Measurements from ENCODE around the gene MT4. TPM values are rescaled to one million over a fixed set of nuclear protein-coding genes. Genes with fewer than 3 reads are reported as not detected.
A peak's percentile ranks its signal among the peaks of the same experiment; 100 is the strongest.

Gene MT4
- not detected for total RNA-seq

GRCh38 chr16:56564793-56565477, at the start of gene MT4:
TSS of gene MT4 (plus strand) at chr16:56565073. CDS start at chr16:56565129, 56 bp downstream.
- Mint-ChIP-seq H3K27ac (peak within 1 kb of the TSS; percentile 67), H3K36me3 (ENCODE audit: insufficient read depth in 2 of 2) (no peaks in the 10 kb centered on the region), H3K27me3 (ENCODE audit: low read depth) (peaks cover 6% of the 10 kb centered on the region), H3K4me3 (no peak within 1 kb of the TSS), H3K4me1 (ENCODE audit: low read depth) (no peaks in the 10 kb centered on the region), H3K9me3 (no peaks in the 10 kb centered on the region)
- ATAC-seq (replicated peaks in 1 of 2) (no peak), DNase-seq (no peak)

- Mint-ChIP-seq H3K36me3 (ENCODE audit: insufficient read depth in 2 of 2) (no peaks in the 10 kb centered on the region), H3K27me3 (ENCODE audit: low read depth) (no peaks in the 10 kb centered on the region), H3K9me3 (no peaks in the 10 kb centered on the region), H3K4me3 (no peak overlapping the region), H3K4me1 (ENCODE audit: low read depth) (peaks cover 39% of the 10 kb centered on the region), H3K27ac (no peak overlapping the region)
- ATAC-seq (replicated peaks in 1 of 2): no peak
- DNase-seq: no peak
These were observed 49.2 kb upstream of the MT4 start for GRCh38 chr16:56515665-56516064.

GRCh38 chr16:56517206-56517605, 47.7 kb upstream of the MT4 start:
- H3K4me3 Mint-ChIP-seq: no peak overlapping the region
- ATAC-seq (replicated peaks in 1 of 2) (no peak), DNase-seq (no peak)
- H3K36me3 Mint-ChIP-seq (ENCODE audit: insufficient read depth in 2 of 2): no peaks in the 10 kb centered on the region
- peaks cover 42% of the 10 kb centered on the region for H3K4me1 Mint-ChIP-seq (ENCODE audit: low read depth)
- no peaks in the 10 kb centered on the region for H3K9me3 Mint-ChIP-seq
- H3K27ac Mint-ChIP-seq: peak overlapping the region; percentile 52
- H3K27me3 Mint-ChIP-seq (ENCODE audit: low read depth): no peaks in the 10 kb centered on the region

GRCh38 chr16:56518425-56518824, 46.4 kb upstream of the MT4 start:
- no peak for DNase-seq
- no peak for ATAC-seq (replicated peaks in 1 of 2)
- peak overlapping the region; percentile 44 for H3K27ac Mint-ChIP-seq
- H3K4me1 Mint-ChIP-seq (ENCODE audit: low read depth): peaks cover 38% of the 10 kb centered on the region
- peak overlapping the region; percentile 83 to 85 for H3K4me3 Mint-ChIP-seq
- H3K36me3 Mint-ChIP-seq (ENCODE audit: insufficient read depth in 2 of 2): no peaks in the 10 kb centered on the region
- H3K27me3 Mint-ChIP-seq (ENCODE audit: low read depth): no peaks in the 10 kb centered on the region
- no peaks in the 10 kb centered on the region for H3K9me3 Mint-ChIP-seq

GRCh38 chr16:56519459-56520250, 45.2 kb upstream of the MT4 start, which contains the start of gene BBS2:
TSS of gene BBS2 (minus strand) at chr16:56520024. CDS start at chr16:56519862, 162 bp downstream.
- Mint-ChIP-seq H3K9me3 (no peaks in the 10 kb centered on the region), H3K27ac (peak within 1 kb of the TSS; percentile 70), H3K4me3 (peak within 1 kb of the TSS; percentile 83 to 85), H3K27me3 (ENCODE audit: low read depth) (no peaks in the 10 kb centered on the region), H3K4me1 (ENCODE audit: low read depth) (peaks cover 30% of the 10 kb centered on the region), H3K36me3 (ENCODE audit: insufficient read depth in 2 of 2) (no peaks in the 10 kb centered on the region)
- ATAC-seq (replicated peaks in 1 of 2): peak; percentile 89 to 91
- peak; percentile 91 to 92 for DNase-seq

GRCh38 chr16:56520251-56520577, 44.7 kb upstream of the MT4 start:
- H3K4me1 Mint-ChIP-seq (ENCODE audit: low read depth): peaks cover 30% of the 10 kb centered on the region
- H3K9me3 Mint-ChIP-seq: no peaks in the 10 kb centered on the region
- ATAC-seq (replicated peaks in 1 of 2): no peak
- peak overlapping the region; percentile 83 to 85 for H3K4me3 Mint-ChIP-seq
- no peak for DNase-seq
- H3K36me3 Mint-ChIP-seq (ENCODE audit: insufficient read depth in 2 of 2): no peaks in the 10 kb centered on the region
- no peaks in the 10 kb centered on the region for H3K27me3 Mint-ChIP-seq (ENCODE audit: low read depth)
- H3K27ac Mint-ChIP-seq: peak overlapping the region; percentile 70

- Mint-ChIP-seq H3K27me3 (ENCODE audit: low read depth) (no peaks in the 10 kb centered on the region), H3K27ac (no peak overlapping the region), H3K9me3 (no peaks in the 10 kb centered on the region), H3K4me3 (no peak overlapping the region), H3K4me1 (ENCODE audit: low read depth) (peaks cover 7% of the 10 kb centered on the region), H3K36me3 (ENCODE audit: insufficient read depth in 2 of 2) (no peaks in the 10 kb centered on the region)
- no peak for DNase-seq
- ATAC-seq (replicated peaks in 1 of 2): no peak
These were observed 39.6 kb upstream of the MT4 start for GRCh38 chr16:56525236-56525635.

GRCh38 chr16:56530872-56531271, 34.0 kb upstream of the MT4 start:
- no peak overlapping the region for H3K27ac Mint-ChIP-seq
- no peaks in the 10 kb centered on the region for H3K4me1 Mint-ChIP-seq (ENCODE audit: low read depth)
- H3K27me3 Mint-ChIP-seq (ENCODE audit: low read depth): no peaks in the 10 kb centered on the region
- no peaks in the 10 kb centered on the region for H3K9me3 Mint-ChIP-seq
- H3K4me3 Mint-ChIP-seq: no peak overlapping the region
- H3K36me3 Mint-ChIP-seq (ENCODE audit: insufficient read depth in 2 of 2): no peaks in the 10 kb centered on the region
- DNase-seq (no peak), ATAC-seq (replicated peaks in 1 of 2) (no peak)

GRCh38 chr16:56532714-56533113, 32.2 kb upstream of the MT4 start:
- DNase-seq: no peak
- H3K27ac Mint-ChIP-seq: no peak overlapping the region
- no peaks in the 10 kb centered on the region for H3K9me3 Mint-ChIP-seq
- H3K4me1 Mint-ChIP-seq (ENCODE audit: low read depth): no peaks in the 10 kb centered on the region
- no peak for ATAC-seq (replicated peaks in 1 of 2)
- no peaks in the 10 kb centered on the region for H3K36me3 Mint-ChIP-seq (ENCODE audit: insufficient read depth in 2 of 2)
- H3K27me3 Mint-ChIP-seq (ENCODE audit: low read depth): no peaks in the 10 kb centered on the region
- no peak overlapping the region for H3K4me3 Mint-ChIP-seq

- Mint-ChIP-seq H3K27ac (no peak overlapping the region), H3K4me3 (no peak overlapping the region), H3K36me3 (ENCODE audit: insufficient read depth in 2 of 2) (no peaks in the 10 kb centered on the region), H3K9me3 (no peaks in the 10 kb centered on the region), H3K4me1 (ENCODE audit: low read depth) (no peaks in the 10 kb centered on the region), H3K27me3 (ENCODE audit: low read depth) (no peaks in the 10 kb centered on the region)
- DNase-seq (no peak), ATAC-seq (replicated peaks in 1 of 2) (no peak)
These were observed 30.0 kb upstream of the MT4 start for GRCh38 chr16:56534847-56535383.

- ATAC-seq (replicated peaks in 1 of 2) (no peak), DNase-seq (no peak)
- Mint-ChIP-seq H3K36me3 (ENCODE audit: insufficient read depth in 2 of 2) (no peaks in the 10 kb centered on the region), H3K4me3 (no peak overlapping the region), H3K27me3 (ENCODE audit: low read depth) (no peaks in the 10 kb centered on the region), H3K27ac (no peak overlapping the region), H3K9me3 (no peaks in the 10 kb centered on the region), H3K4me1 (ENCODE audit: low read depth) (no peaks in the 10 kb centered on the region)
These were observed 26.5 kb upstream of the MT4 start for GRCh38 chr16:56538331-56538730.

GRCh38 chr16:56539656-56540055, 25.2 kb upstream of the MT4 start:
- DNase-seq: no peak
- H3K9me3 Mint-ChIP-seq: no peaks in the 10 kb centered on the region
- no peak for ATAC-seq (replicated peaks in 1 of 2)
- no peaks in the 10 kb centered on the region for H3K27me3 Mint-ChIP-seq (ENCODE audit: low read depth)
- H3K27ac Mint-ChIP-seq: no peak overlapping the region
- no peaks in the 10 kb centered on the region for H3K36me3 Mint-ChIP-seq (ENCODE audit: insufficient read depth in 2 of 2)
- H3K4me1 Mint-ChIP-seq (ENCODE audit: low read depth): no peaks in the 10 kb centered on the region
- no peak overlapping the region for H3K4me3 Mint-ChIP-seq

GRCh38 chr16:56542039-56542438, 22.8 kb upstream of the MT4 start:
- Mint-ChIP-seq H3K27me3 (ENCODE audit: low read depth) (no peaks in the 10 kb centered on the region), H3K27ac (no peak overlapping the region)

More at GRCh38 chr16:56542039-56542438, 22.8 kb upstream of the MT4 start:
- ATAC-seq (replicated peaks in 1 of 2) (no peak), DNase-seq (no peak)
- H3K4me3 Mint-ChIP-seq: no peak overlapping the region
- no peaks in the 10 kb centered on the region for H3K36me3 Mint-ChIP-seq (ENCODE audit: insufficient read depth in 2 of 2)
- no peaks in the 10 kb centered on the region for H3K4me1 Mint-ChIP-seq (ENCODE audit: low read depth)
- no peaks in the 10 kb centered on the region for H3K9me3 Mint-ChIP-seq

Data from activated T-cell treated with anti-CD3 and anti-CD28 coated beads, Interleukin-2, amount 50 U/mL, for 72 hours (primary cell).